ENCODE measurements around the gene CBX8. TPM values are rescaled to one million over a fixed set of nuclear protein-coding genes. Genes with fewer than 3 reads are reported as not detected.

The CBX8 gene
- polyA plus RNA-seq, 3 donors, result 0.51 to 2.5 (median 2.5) TPM

DNA sequence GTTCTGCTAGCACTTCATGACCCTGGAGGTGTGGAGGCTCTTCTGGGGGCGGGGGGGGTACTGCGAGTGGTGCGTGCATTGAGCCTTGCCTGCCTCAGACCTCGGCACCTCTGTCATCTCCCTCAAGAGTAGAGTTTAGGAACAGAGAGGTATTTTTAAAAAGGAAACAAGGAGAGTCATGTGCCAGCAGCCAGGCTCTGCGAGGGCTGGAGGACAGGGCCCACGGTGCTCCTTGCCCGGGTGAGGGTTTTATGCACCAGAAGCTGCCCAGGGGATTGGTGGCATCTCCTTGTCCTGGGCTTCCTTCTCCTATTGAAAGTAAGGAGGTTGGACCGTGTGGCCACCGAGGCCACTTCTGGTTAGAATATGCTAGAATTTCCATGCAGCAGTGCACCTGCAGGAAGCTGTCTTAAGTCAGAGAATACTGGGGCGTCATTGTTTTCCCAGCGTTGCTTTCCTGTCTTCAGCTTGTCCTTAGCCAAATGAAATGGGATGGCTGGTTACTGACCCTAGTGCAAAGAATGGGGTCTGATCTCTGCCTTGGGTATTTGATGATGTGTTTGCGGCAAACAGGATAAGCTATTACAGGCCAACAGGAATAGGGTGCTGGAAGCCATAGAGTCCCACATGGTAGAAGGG is 15.7 kb downstream of the CBX8 start:
- Histone ChIP-seq H3K9ac (ENCODE audit: insufficient read depth, low read length, poor library complexity, severe bottlenecking) (no peak overlapping the region), H4K20me1 (ENCODE audit: insufficient read depth, low read length) (no peaks in the 10 kb centered on the region), H3K27me3 (ENCODE audit: control insufficient read depth in 2 of 2, insufficient read depth in 2 of 2, low read length in 2 of 2) (peaks cover 10 to 51% of the 10 kb centered on the region in 2 donors), H2AFZ (ENCODE audit: insufficient read depth, low read depth, low read length, poor library complexity, severe bottlenecking) (no peak overlapping the region), H3K79me2 (ENCODE audit: insufficient read depth, low read length) (no peaks in the 10 kb centered on the region), H3K9me3 (replicated peaks in 1 of 2; ENCODE audit: control insufficient read depth in 1 of 2, insufficient read depth in 1 of 2, low read length in 2 of 2) (no peaks in the 10 kb centered on the region), H3K4me2 (replicated peaks; ENCODE audit: extremely low read depth, low read length, poor library complexity, severe bottlenecking) (peak overlapping the region; percentile 42), H3K27ac (ENCODE audit: low read depth in 1 of 2, low read length in 2 of 2) (no peak overlapping the region), H3K36me3 (replicated peaks in 1 of 2; ENCODE audit: control insufficient read depth in 1 of 2, insufficient read depth in 2 of 2, low read length in 2 of 2) (no peaks in the 10 kb centered on the region), H3K4me1 (ENCODE audit: control insufficient read depth in 1 of 2, insufficient read depth in 2 of 2, low read length in 2 of 2) (peaks cover 28 to 32% of the 10 kb centered on the region in 2 donors), H3K4me3 (replicated peaks in 1 of 3; ENCODE audit: low read depth in 2 of 3, low read length in 3 of 3) (peak overlapping the region in 1 of 3 experiments; percentile 28)
- H3K4me1 Mint-ChIP-seq, result peaks cover 37% of the 10 kb centered on the region
- 8% methylated on average over 7 of the region's 12 CpGs for WGBS (ENCODE audit: insufficient coverage)
- peak overlapping the region in 1 of 2 donors; percentile 69 for H3K4me3 Mint-ChIP-seq
- H3K27me3 Mint-ChIP-seq (ENCODE audit: low read depth in 3 of 3), result peaks cover 44 to 59% (median 54%) of the 10 kb centered on the region in 3 donors
- H3K9me3 Mint-ChIP-seq, result peaks cover 0 to 6% (median 3%) of the 10 kb centered on the region in 7 donors
- intact Hi-C loops (cut with micrococcal nuclease), result no loop called here
- H3K36me3 Mint-ChIP-seq, result peaks cover 12% of the 10 kb centered on the region in 2 donors
- no peak for DNase-seq
- H3K27ac Mint-ChIP-seq, result peak overlapping the region in 1 of 7 donors; percentile 29
- no peak for TF ChIP-seq CTCF (IDR thresholded peaks at IDR 0.05)

GRCh38 chr17:79779661-79780365 is 17.1 kb downstream of the CBX8 start:
- Histone ChIP-seq H3K9me3 (replicated peaks in 1 of 2; ENCODE audit: control insufficient read depth in 1 of 2, insufficient read depth in 1 of 2, low read length in 2 of 2) (no peaks in the 10 kb centered on the region), H3K9ac (ENCODE audit: insufficient read depth, low read length, poor library complexity, severe bottlenecking) (no peak overlapping the region), H3K4me3 (replicated peaks in 1 of 3; ENCODE audit: low read depth in 2 of 3, low read length in 3 of 3) (no peak overlapping the region), H2AFZ (ENCODE audit: insufficient read depth, low read depth, low read length, poor library complexity, severe bottlenecking) (no peak overlapping the region), H3K27ac (ENCODE audit: low read depth in 1 of 2, low read length in 2 of 2) (no peak overlapping the region), H3K4me1 (ENCODE audit: control insufficient read depth in 1 of 2, insufficient read depth in 2 of 2, low read length in 2 of 2) (peaks cover 28 to 32% of the 10 kb centered on the region in 2 donors), H3K36me3 (replicated peaks in 1 of 2; ENCODE audit: control insufficient read depth in 1 of 2, insufficient read depth in 2 of 2, low read length in 2 of 2) (no peaks in the 10 kb centered on the region), H3K79me2 (ENCODE audit: insufficient read depth, low read length) (no peaks in the 10 kb centered on the region), H3K27me3 (ENCODE audit: control insufficient read depth in 2 of 2, insufficient read depth in 2 of 2, low read length in 2 of 2) (peaks cover 16 to 63% of the 10 kb centered on the region in 2 donors), H4K20me1 (ENCODE audit: insufficient read depth, low read length) (no peaks in the 10 kb centered on the region), H3K4me2 (replicated peaks; ENCODE audit: extremely low read depth, low read length, poor library complexity, severe bottlenecking) (no peak overlapping the region)
- TF ChIP-seq CTCF (IDR thresholded peaks at IDR 0.05), result no peak
- no peak for DNase-seq
- H3K36me3 Mint-ChIP-seq, result peaks cover 8 to 12% of the 10 kb centered on the region in 2 donors
- H3K9me3 Mint-ChIP-seq, result peaks cover 0 to 6% (median 3%) of the 10 kb centered on the region in 7 donors
- peaks cover 52 to 73% (median 64%) of the 10 kb centered on the region in 3 donors for H3K27me3 Mint-ChIP-seq (ENCODE audit: low read depth in 3 of 3)
- peaks cover 37% of the 10 kb centered on the region for H3K4me1 Mint-ChIP-seq
- intact Hi-C loops (cut with micrococcal nuclease), result no loop called here
- 80% methylated on average over 9 of the region's 10 CpGs for WGBS (ENCODE audit: insufficient coverage)
- H3K27ac Mint-ChIP-seq, result no peak overlapping the region
- peak overlapping the region; percentile 16 to 44 for H3K4me3 Mint-ChIP-seq
